PC-9 (cell line): ENCODE results near the gene TTC23.

Source experiments
- EZH2 ChIP-seq: fragments of 200-600 bp; sonication (generic); IDR thresholded peaks from 2 replicates; pipeline ENCODE4 v1.8.0; 2017; ENCODE audit warnings: antibody characterized with exemption, low read depth
- TF ChIP-seq, protein P1 (sequence below): fragments of 200-600 bp; sonication (generic); conservative IDR thresholded peaks from 2 replicates; pipeline ENCODE4 v1.6.1; 2017; ENCODE audit warnings: mixed run types, antibody characterized with exemption, mild to moderate bottlenecking, moderate library complexity

DNA sequence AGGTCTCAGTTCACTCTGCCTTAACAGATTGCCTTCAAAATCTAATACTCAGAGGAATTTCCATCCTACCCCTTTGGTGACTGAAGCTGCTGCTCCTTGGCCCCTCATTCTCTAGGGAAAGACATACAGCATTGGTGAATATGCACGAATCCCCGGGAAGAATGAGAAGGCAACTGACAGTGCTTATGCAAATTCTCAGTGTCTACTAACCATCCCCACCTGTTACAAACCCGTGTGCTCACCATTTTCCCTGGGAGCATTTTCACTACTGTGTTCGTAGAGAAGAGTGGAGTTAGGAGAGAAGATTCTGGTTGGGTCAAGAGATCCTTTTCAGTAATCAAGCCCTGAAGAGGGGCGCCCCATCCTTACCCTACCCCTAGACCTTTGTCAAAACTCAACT, 106.8 kb downstream of the TTC23 start:
- TF ChIP-seq, protein P1, sequence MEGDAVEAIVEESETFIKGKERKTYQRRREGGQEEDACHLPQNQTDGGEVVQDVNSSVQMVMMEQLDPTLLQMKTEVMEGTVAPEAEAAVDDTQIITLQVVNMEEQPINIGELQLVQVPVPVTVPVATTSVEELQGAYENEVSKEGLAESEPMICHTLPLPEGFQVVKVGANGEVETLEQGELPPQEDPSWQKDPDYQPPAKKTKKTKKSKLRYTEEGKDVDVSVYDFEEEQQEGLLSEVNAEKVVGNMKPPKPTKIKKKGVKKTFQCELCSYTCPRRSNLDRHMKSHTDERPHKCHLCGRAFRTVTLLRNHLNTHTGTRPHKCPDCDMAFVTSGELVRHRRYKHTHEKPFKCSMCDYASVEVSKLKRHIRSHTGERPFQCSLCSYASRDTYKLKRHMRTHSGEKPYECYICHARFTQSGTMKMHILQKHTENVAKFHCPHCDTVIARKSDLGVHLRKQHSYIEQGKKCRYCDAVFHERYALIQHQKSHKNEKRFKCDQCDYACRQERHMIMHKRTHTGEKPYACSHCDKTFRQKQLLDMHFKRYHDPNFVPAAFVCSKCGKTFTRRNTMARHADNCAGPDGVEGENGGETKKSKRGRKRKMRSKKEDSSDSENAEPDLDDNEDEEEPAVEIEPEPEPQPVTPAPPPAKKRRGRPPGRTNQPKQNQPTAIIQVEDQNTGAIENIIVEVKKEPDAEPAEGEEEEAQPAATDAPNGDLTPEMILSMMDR = no peak
- no peak for TF ChIP-seq EZH2
